Sigmoid colon (tissue), 7 donors: ENCODE results near the gene FGD5. TPM values are rescaled to one million over a fixed set of nuclear protein-coding genes. Genes with fewer than 3 reads are reported as not detected.

Source experiments
- DNase-seq: peaks from one replicate; pipeline ENCODE4 v3.0.0-alpha.2; 2019
- H3K27ac ChIP-seq, 4 donors: fragments of 200-600 bp; sonication (generic); one replicate each; pipeline ENCODE4 v1.5.1; 2016 to 2019; ENCODE audit warnings: mild to moderate bottlenecking in 1 of 4
- H3K27me3 ChIP-seq, 3 donors: fragments of 200-600 bp; sonication (generic); one replicate each; pipeline ENCODE4 v1.5.1; 2019; ENCODE audit warnings: mild to moderate bottlenecking in 1 of 3
- H3K36me3 ChIP-seq, 4 donors: fragments of 200-600 bp; sonication (generic); one replicate each; pipeline ENCODE4 v1.5.1; 2016 to 2019
- H3K4me1 ChIP-seq, 4 donors: fragments of 200-600 bp; sonication (generic); one replicate each; pipeline ENCODE4 v1.5.1; 2017 to 2019
- H3K4me3 ChIP-seq, 4 donors: fragments of 200-600 bp; sonication (generic); one replicate each; pipeline ENCODE4 v1.5.1; 2017 to 2019; ENCODE audit warnings: mild to moderate bottlenecking in 2 of 4, moderate library complexity in 1 of 4
- H3K9me3 ChIP-seq, 4 donors: fragments of 200-600 bp in 3 of 4; sonication (generic) in 3 of 4; one replicate each; pipeline versions ENCODE4 v1.5.1 to v1.6.1; 2013 to 2019
- CTCF ChIP-seq, 4 experiments: fragments of 450-650 bp in 3 of 4; fragments of 200-600 bp in 1 of 4; IDR thresholded peaks; one replicate each; pipeline ENCODE4 v1.5.1; 2016 to 2019; ENCODE audit warnings: antibody characterized with exemption in 4 of 4, mild to moderate bottlenecking in 3 of 4, moderate library complexity in 2 of 4
- EP300 ChIP-seq, 4 donors: sonication (generic); formaldehyde crosslinking; IDR thresholded peaks; one replicate each; pipeline ENCODE4 v1.6.1; 2017; ENCODE audit warnings: antibody characterized with exemption in 4 of 4
- POLR2A ChIP-seq, 2 donors: fragments of 450-650 bp; IDR thresholded peaks; one replicate each; pipeline ENCODE4 v1.6.1; 2016; ENCODE audit warnings: antibody characterized with exemption in 2 of 2, mild to moderate bottlenecking in 2 of 2, moderate library complexity in 2 of 2
- POLR2AphosphoS5 ChIP-seq, 4 donors: sonication (generic); formaldehyde crosslinking; IDR thresholded peaks; one replicate each; pipeline ENCODE4 v1.6.1; 2017; ENCODE audit warnings: antibody characterized with exemption in 4 of 4
- WGBS, 2 donors: extraction: QIAGEN DNeasy Blood & Tissue Kit; methylation state at CpG; one replicate each; pipeline ENCODE4 v1.1.7; 2013; 5-methylcytosine and 5-hydroxymethylcytosine counted together
- intact Hi-C: fragments of 100-400 bp; cut with DNase I; formaldehyde crosslinking; loops from one replicate; pipeline ENCODE4 v1.15.1; 2023
- polyA plus RNA-seq, 3 donors: library from polyadenylated mRNA; stranded (reverse); fragments of 200-250 nt; gene quantifications; one replicate each; pipeline ENCODE4 v1.2.3, GENCODE V29; 2013
- total RNA-seq, 4 donors: library from RNA; depleted of rRNA; stranded (reverse); fragments of >200 nt; gene quantifications; one replicate each; pipeline ENCODE4 v1.1.0, GENCODE V29; 2016
- donor health status: healthy with polysubstance abuse.
- donor health status: Bipolar disorder and iron deficiency.
- donor health status: healthy.

Gene FGD5
- total and polyA plus RNA-seq, 7 donors: 2.1 to 18.6 (median 6.4) TPM

- intact Hi-C loops: no loop called here
- 8 to 48% methylated on average over 1 of the region's 1 CpG for WGBS, 2 donors
- Histone ChIP-seq H3K27me3 (no peaks in the 10 kb centered on the region), H3K9me3 (no peaks in the 10 kb centered on the region), H3K4me1 (peaks cover 0 to 11% (median 0%) of the 10 kb centered on the region in 4 donors), H3K36me3 (peaks cover 0 to 24% (median 0%) of the 10 kb centered on the region in 4 donors), H3K27ac (no peak overlapping the region), H3K4me3 (no peak overlapping the region)
- no peak for TF ChIP-seq CTCF (IDR thresholded peaks at IDR 0.05)
- no peak for TF ChIP-seq POLR2A (IDR thresholded peaks at IDR 0.05)
- TF ChIP-seq POLR2AphosphoS5 (IDR thresholded peaks at IDR 0.05): no peak
- TF ChIP-seq EP300 (IDR thresholded peaks at IDR 0.05): no peak
- DNase-seq: no peak
These were observed 157.6 kb downstream of the FGD5 start for GRCh38 chr3:14976317-14976716.

DNA sequence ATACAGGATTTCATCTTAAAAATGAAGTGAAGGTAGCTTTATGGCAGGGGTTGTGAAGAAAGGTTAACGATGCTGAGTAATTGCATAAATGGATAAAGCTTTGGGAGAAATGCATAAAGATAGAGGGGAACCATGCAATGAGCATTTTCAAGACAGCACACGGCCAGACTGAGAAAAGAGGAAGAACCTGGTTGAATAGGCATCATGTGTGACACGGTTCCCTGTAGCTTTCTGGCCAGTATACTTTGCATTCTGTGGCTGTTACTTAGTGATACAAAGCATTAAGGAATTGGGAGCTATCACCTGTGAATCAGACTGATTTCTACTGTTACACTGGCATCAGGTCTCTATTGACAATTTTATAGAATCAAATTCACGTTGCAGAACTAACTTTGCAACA lies 161.9 kb downstream of the FGD5 start:
- Histone ChIP-seq H3K27ac (no peak overlapping the region), H3K4me3 (no peak overlapping the region), H3K27me3 (no peaks in the 10 kb centered on the region), H3K4me1 (peaks cover 0 to 7% (median 0%) of the 10 kb centered on the region in 4 donors), H3K9me3 (no peaks in the 10 kb centered on the region), H3K36me3 (no peaks in the 10 kb centered on the region)
- TF ChIP-seq POLR2A (IDR thresholded peaks at IDR 0.05) (no peak), POLR2AphosphoS5 (IDR thresholded peaks at IDR 0.05) (no peak)
- intact Hi-C loops: no loop called here
- WGBS, 2 donors: 70 to 80% methylated on average over 4 of the region's 4 CpGs
- no peak for DNase-seq

Other genes with a start within 250 kb of the FGD5 start
- gene CCDC174, start 167.2 kb upstream of the FGD5 start, total RNA-seq: 10 to 100 TPM; 13.3 to 21.3 (median 19.2) TPM
- 10 to 100 TPM; 10.8 to 13.2 (median 10.9) TPM for gene CCDC174, start 167.2 kb upstream of the FGD5 start, polyA plus RNA-seq
- gene C3orf20, start 143.8 kb upstream of the FGD5 start, total RNA-seq: under 1 TPM in 1 of 4 donors, not detected in 3; 0.16 TPM
- gene C3orf20, start 143.8 kb upstream of the FGD5 start, polyA plus RNA-seq: under 1 TPM in 1 of 3 donors, not detected in 2; 0.03 TPM
- 10 to 100 TPM; 34.2 to 68.4 (median 35.4) TPM for gene NR2C2, start 128.6 kb downstream of the FGD5 start, total RNA-seq
- 10 to 100 TPM in 1 of 3 donors, 1 to 10 TPM in 2; 3.6 to 14.1 (median 6.0) TPM for gene NR2C2, start 128.6 kb downstream of the FGD5 start, polyA plus RNA-seq
- 10 to 100 TPM; 25.8 to 44.5 (median 33.1) TPM for gene MRPS25, start 246.4 kb downstream of the FGD5 start, total RNA-seq
- 10 to 100 TPM; 45.0 to 86.1 (median 73.8) TPM for gene MRPS25, start 246.4 kb downstream of the FGD5 start, polyA plus RNA-seq